Coronary artery (tissue), 2 donors: ENCODE measurements around the gene NDUFB7.
"Not testable (repeated sequence)": the region's sequence is repeated elsewhere in the genome, so short reads cannot be mapped to it uniquely, and the experiment has no call there.

Source experiments
- DNase-seq: peaks from one replicate; pipeline ENCODE4 v3.0.0-alpha.2; 2017; ENCODE audit warnings: low spot score
- H3K27ac ChIP-seq, 2 donors: fragments of 200-600 bp; sonication (generic); one replicate each; pipeline ENCODE4 v1.5.1; 2016 to 2019
- H3K4me3 ChIP-seq: fragments of 200-600 bp; sonication (generic); 2 replicates; pipeline ENCODE4 v1.5.1; 2016; ENCODE audit warnings: mild to moderate bottlenecking, moderate library complexity
- CTCF ChIP-seq: fragments of 200-600 bp; sonication (generic); IDR thresholded peaks from one replicate; pipeline ENCODE4 v1.5.1; 2019; ENCODE audit warnings: antibody characterized with exemption

NDUFB7 gene

DNA sequence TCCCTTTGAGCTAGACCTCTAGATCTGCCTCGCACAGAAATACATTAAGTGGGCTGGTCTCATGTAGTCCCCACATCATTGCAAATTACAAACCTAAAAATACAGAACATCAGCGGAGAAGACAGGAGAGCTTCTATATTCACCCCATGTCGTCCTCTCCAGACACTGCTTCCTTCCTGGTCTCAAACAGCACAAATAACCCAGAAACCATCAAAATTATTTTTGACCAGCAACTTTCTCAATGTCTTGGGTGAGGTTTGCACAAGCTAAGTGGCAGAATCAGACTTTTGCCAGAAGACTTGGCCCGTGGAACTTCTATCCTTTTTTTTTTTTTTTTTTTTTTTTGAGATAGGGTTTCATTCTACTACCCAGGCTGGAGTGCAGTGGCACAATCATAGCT, 39.2 kb upstream of the NDUFB7 start:
- DNase-seq = no peak
- H3K27ac ChIP-seq = no peak overlapping the region
- H3K4me3 ChIP-seq = no peak overlapping the region
- no peak for TF ChIP-seq CTCF

DNA sequence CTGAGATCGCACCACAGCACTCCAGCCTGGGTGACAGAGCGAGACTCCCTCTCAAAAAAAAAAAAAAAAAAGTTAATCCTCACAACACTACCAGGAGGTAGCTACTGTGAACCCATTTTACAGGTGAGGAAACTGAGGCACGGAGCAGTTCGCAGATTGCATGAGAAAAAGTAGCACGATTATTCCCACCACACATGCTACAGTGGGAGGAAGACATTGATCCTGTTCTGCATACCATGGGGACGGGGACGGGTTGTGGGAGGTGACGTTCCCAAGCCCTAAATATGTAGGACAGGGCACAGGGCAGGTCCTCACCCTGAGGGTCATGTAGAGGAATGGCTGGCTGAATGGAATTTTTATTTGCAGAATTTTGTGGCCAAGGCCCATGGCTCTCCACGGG, 34.8 kb upstream of the NDUFB7 start:
- no peak overlapping the region for H3K4me3 ChIP-seq
- DNase-seq = no peak
- no peak for TF ChIP-seq CTCF
- no peak overlapping the region for H3K27ac ChIP-seq

DNA sequence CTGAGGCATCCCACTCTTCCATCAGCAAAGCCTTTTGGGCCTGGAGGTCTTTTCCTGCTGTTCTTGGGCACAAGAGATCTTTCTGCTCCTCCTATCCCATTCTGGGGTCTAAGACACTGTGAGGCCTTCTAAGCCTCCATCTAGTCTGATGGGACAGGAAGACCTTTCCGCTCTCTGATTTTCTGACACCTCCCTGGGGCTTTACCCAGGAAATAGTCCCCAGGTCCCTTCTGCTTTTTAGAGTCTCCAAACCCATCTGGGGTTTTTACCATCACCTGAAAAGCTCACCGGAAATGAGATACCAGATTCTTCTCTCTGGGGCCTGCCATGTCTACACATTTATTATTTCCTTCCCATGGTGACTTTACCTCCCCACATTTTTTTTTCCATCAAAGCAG, 32.1 kb upstream of the NDUFB7 start:
- Histone ChIP-seq H3K27ac (no peak overlapping the region), H3K4me3 (no peak overlapping the region)
- TF ChIP-seq CTCF = no peak
- DNase-seq = no peak

DNA sequence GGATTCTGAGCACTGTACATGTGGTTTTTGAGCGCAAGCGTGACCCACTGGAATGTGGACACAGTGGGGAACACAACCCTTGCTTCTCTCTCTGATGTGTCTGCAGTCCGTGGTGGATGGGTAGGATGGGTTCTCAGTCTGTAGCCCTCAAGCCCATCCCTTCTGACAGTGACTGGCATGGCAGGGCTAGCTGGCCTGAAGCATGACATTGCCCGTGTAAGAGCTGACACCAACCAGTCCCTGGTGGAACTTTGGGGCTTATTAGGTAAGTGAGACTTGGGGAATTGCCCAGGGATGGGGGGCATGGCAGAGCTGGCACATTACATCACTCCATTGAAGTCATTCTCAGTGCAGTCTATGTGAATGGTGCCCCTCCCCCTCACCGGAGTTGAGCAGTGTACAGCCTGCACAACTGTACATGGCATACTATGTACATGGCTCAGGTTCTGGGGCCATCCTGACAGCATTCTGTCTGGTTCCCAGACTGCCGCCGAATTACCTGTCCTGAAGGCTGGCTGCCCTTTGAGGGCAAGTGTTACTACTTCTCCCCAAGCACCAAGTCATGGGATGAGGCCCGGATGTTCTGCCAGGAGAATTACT, 27.8 kb upstream of the NDUFB7 start:
- Histone ChIP-seq H3K27ac (no peak overlapping the region), H3K4me3 (no peak overlapping the region)
- no peak for DNase-seq
- TF ChIP-seq CTCF = no peak

DNA sequence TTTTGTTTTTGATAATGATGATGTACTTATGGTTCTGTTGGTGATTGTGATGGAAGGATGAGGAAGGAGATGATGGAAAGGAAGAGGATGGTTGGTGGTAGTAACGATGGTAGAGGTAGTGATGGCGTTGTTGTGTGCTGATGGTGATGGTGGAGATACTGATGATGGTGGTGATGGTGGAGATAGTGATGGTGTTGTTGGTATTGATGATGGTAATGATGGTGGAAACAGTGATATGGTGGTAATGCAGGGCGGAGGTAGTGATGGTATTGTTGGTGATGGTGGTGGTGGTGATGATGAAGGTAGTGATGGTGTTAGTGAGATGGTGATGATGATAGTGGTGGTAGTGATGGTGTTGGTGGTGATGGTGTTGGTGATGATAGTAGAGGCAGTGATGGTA, 23.7 kb upstream of the NDUFB7 start:
- no peak for TF ChIP-seq CTCF
- DNase-seq = no peak
- H3K4me3 ChIP-seq = no peak overlapping the region
- H3K27ac ChIP-seq = no peak overlapping the region

GRCh38 chr19:14589433-14589832, 17.6 kb upstream of the NDUFB7 start:
- not testable (repeated sequence) for H3K4me3 ChIP-seq, H3K27ac ChIP-seq, DNase-seq

GRCh38 chr19:14585187-14585586, 13.3 kb upstream of the NDUFB7 start:
- H3K4me3 ChIP-seq, DNase-seq, H3K27ac ChIP-seq: not testable (repeated sequence)

DNA sequence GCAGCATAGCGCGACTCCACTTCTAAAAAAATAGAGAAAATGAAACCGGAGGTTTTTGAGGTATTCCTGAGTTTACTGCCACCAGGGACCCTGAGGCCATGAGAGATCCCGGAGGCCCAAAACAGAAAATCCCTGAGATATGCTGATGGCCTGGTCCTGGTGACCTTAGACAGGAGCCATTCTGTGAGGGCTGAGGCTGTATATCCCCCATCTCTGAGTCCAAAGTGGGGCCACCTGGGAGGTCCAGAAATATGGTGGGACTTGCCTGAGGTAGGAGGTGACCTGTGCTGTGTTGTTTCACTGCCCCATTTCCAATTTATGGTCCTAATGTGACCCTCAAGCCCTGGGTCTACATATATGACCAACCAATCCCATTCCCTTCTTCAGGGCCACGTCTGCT, 12.5 kb upstream of the NDUFB7 start:
- DNase-seq, H3K27ac ChIP-seq, H3K4me3 ChIP-seq: not testable (repeated sequence)

DNA sequence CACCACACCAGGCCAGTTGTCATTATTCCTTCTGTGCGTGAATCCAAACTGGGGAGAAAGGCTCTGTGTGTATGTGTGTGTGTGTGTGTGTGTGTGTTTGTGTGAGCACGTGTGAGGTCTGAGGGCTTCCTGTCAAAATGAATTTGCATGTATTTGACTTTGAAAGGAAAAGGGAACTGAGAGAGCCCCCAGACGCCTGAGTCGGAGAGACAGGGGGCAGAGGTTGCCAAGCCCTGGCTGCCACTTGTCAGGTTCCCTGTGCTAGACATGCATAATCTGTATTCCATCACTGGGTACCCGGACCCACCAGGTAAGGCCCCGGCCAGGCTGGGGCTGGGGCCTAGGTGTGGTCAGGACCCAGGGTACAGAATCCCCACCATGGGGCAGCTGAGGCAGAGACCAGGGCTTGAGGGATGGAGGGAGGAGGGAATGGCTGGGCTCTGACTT, 11.1 kb upstream of the NDUFB7 start, which contains the start of gene CLEC17A:
TSS of gene CLEC17A (plus strand) at position 191 of the 447 bp plus-strand sequence. CDS start at position 268, 77 bp downstream.
- TF ChIP-seq CTCF = no peak
- Histone ChIP-seq H3K27ac (no peak within 1 kb of the TSS), H3K4me3 (no peak within 1 kb of the TSS)
- DNase-seq = no peak
